AG10803 (cell line): ENCODE results near the gene VWA8.

Source experiments
- DNase-seq: peaks from one replicate; pipeline ENCODE4 v3.0.0; 2010; ENCODE audit warnings: low read depth
- H3K4me3 ChIP-seq: 2 replicates; pipeline ENCODE4 v1.5.1; 2011; ENCODE audit warnings: mild to moderate bottlenecking, low read length, control low read depth
- TF ChIP-seq, protein P1 (sequence below): conservative IDR thresholded peaks from 2 replicates; pipeline ENCODE4 v1.5.1; 2011; ENCODE audit warnings: mild to moderate bottlenecking, low read length, control low read depth, inconsistent platforms

Gene VWA8

GRCh38 chr13:41822560-41822959, 138.3 kb downstream of the VWA8 start:
- DNase-seq = no peak
- TF ChIP-seq, protein P1, sequence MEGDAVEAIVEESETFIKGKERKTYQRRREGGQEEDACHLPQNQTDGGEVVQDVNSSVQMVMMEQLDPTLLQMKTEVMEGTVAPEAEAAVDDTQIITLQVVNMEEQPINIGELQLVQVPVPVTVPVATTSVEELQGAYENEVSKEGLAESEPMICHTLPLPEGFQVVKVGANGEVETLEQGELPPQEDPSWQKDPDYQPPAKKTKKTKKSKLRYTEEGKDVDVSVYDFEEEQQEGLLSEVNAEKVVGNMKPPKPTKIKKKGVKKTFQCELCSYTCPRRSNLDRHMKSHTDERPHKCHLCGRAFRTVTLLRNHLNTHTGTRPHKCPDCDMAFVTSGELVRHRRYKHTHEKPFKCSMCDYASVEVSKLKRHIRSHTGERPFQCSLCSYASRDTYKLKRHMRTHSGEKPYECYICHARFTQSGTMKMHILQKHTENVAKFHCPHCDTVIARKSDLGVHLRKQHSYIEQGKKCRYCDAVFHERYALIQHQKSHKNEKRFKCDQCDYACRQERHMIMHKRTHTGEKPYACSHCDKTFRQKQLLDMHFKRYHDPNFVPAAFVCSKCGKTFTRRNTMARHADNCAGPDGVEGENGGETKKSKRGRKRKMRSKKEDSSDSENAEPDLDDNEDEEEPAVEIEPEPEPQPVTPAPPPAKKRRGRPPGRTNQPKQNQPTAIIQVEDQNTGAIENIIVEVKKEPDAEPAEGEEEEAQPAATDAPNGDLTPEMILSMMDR = no peak
- H3K4me3 ChIP-seq = no peak overlapping the region

- no peak for DNase-seq
- H3K4me3 ChIP-seq = no peak overlapping the region
- TF ChIP-seq, protein P1 = no peak
These were observed 139.7 kb downstream of the VWA8 start for GRCh38 chr13:41821238-41821594.

DNA sequence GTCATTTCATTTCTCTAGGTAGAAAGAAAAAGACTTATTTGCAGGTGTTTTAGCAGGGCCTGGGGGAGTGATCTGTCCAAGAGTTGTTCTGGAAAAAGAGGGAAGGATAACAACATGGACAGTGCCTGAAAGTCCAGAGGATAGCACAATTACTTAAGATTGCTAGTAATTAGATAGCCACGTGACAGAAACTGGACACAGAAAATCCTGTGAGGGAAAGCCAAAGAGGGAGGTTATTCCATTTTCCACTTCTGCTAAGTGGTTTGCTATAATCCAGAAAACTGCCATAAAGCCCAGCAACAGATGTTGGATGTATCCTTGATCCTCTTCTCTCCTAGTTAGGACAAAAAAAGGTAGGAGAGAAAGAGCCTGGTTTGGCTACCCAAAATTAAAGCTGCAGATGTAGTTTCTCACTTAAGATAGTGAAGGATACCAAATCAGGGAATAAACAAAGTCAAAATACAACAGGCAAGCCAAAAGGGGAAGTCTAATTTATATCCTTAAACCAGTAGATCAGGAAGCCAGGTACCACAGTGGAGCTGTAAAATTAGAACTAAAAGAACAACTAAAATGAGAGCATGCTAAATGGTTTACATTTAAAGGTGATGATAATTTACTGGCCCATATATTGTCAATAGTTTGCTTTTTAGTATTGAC, 140.2 kb downstream of the VWA8 start:
- no peak overlapping the region for H3K4me3 ChIP-seq
- DNase-seq = no peak
- TF ChIP-seq, protein P1 = no peak

DNA sequence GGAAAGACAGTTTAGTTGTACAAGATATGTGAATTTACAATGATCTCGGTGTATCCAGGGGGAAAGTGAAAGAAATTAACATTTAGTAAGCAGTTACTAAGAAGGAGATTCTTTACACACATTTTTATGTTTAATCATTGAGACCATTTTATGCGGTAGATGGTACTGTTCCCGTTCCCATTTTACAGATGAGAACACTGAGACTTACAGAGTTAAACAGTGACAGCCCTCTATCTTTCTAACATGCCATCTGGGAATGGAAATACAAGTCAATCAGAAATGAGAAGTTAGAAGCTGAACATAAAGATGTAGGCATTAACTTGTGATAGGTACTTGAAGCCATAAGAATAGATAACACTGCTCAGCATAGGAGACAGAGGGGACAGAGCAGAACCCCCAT, 144.9 kb downstream of the VWA8 start:
- DNase-seq = no peak
- no peak overlapping the region for H3K4me3 ChIP-seq
- TF ChIP-seq, protein P1 = no peak

DNA sequence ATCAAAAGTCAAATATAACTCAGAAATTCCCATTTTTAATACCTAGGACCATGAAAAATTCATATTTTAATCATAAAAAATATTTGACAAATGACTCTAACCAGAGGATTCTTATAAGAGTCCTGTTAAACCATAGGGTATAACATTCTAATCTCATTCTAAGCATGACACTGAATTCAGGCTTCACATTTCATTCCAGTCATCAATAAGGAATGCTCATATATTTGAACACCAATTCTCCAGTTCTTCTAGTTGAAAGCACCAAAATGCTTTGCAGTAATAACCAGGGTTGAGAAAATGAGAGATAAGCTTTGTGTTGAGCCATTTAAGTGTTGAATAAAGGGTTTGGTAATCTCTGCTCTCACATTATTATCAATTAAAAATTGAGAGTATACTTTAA, 147.5 kb downstream of the VWA8 start:
- TF ChIP-seq, protein P1 = no peak
- peak; percentile 41 for DNase-seq
- H3K4me3 ChIP-seq = no peak overlapping the region

GRCh38 chr13:41812851-41813250, 148.1 kb downstream of the VWA8 start:
- TF ChIP-seq, protein P1 = no peak
- no peak overlapping the region for H3K4me3 ChIP-seq
- no peak for DNase-seq

DNA sequence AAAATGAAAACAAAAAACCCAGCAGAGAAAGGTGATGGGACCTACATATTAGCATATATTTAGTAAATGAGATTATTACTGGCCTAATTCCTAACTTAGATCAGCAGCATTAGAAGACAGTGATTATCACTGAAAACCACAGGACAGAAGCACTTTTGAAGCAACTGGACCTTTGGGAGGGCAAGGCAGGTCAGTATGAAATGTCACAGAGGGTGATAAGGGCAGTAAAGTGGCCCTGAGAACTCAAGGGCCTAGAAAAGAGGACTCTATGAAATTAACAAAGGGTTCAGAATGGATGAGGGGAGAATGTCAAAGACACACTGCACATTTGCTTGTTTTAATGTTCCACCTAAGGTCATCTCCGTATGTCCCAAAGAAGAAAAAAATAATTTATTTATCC, 148.7 kb downstream of the VWA8 start:
- TF ChIP-seq, protein P1 = no peak
- H3K4me3 ChIP-seq = no peak overlapping the region
- DNase-seq = no peak
